Stimulated activated memory B cell treated with anti-CD40 and anti-IgM and Interleukin-4, amounts not matched to agents 10 μg/mL and 1 μg/mL and 100 μg/mL, for 72 hours (primary cell): ENCODE data around the gene GOLGA8B.
"Not testable (repeated sequence)": the region's sequence is repeated elsewhere in the genome, so short reads cannot be mapped to it uniquely, and the experiment has no call there.

Experiments used
- ATAC-seq: fragments of 150-1000 bp; cut with Tn5 transposase; 2 replicates; pipeline ENCODE4 v1.10.0; 2021
- H3K27ac Mint-ChIP-seq: one replicate; pipeline ENCODE4 v1.8.0; 2022; ENCODE audit warnings: mild to moderate bottlenecking, mixed read lengths
- H3K27me3 Mint-ChIP-seq: one replicate; pipeline ENCODE4 v1.8.0; 2022; ENCODE audit warnings: mixed read lengths
- H3K36me3 Mint-ChIP-seq: one replicate; pipeline ENCODE4 v1.8.0; 2022; ENCODE audit warnings: mixed read lengths
- H3K4me1 Mint-ChIP-seq: one replicate; pipeline ENCODE4 v1.8.0; 2022; ENCODE audit warnings: mixed read lengths
- H3K4me3 Mint-ChIP-seq: one replicate; pipeline ENCODE4 v1.8.0; 2022; ENCODE audit warnings: mild to moderate bottlenecking, moderate library complexity, mixed read lengths
- H3K9me3 Mint-ChIP-seq: one replicate; pipeline ENCODE4 v1.8.0; 2022; ENCODE audit warnings: mixed read lengths

Gene GOLGA8B

GRCh38 chr15:34581043-34581365, 2.4 kb downstream of the GOLGA8B start:
- Mint-ChIP-seq H3K36me3 (peaks cover 14% of the 10 kb centered on the region), H3K27me3 (no peaks in the 10 kb centered on the region), H3K9me3 (no peaks in the 10 kb centered on the region), H3K4me1 (peaks cover 59% of the 10 kb centered on the region), H3K27ac (no peak overlapping the region), H3K4me3 (no peak overlapping the region)
- ATAC-seq, result no peak

GRCh38 chr15:34580251-34581042, 3.0 kb downstream of the GOLGA8B start:
- not testable (repeated sequence) for H3K27me3 Mint-ChIP-seq, H3K9me3 Mint-ChIP-seq, H3K4me3 Mint-ChIP-seq, ATAC-seq
- Mint-ChIP-seq H3K27ac (peak overlapping the region; percentile 21), H3K4me1 (peaks cover 59% of the 10 kb centered on the region), H3K36me3 (peaks cover 14% of the 10 kb centered on the region)

GRCh38 chr15:34578283-34578674, 5.2 kb downstream of the GOLGA8B start:
- peaks cover 14% of the 10 kb centered on the region for H3K36me3 Mint-ChIP-seq
- H3K9me3 Mint-ChIP-seq, result no peaks in the 10 kb centered on the region
- H3K27ac Mint-ChIP-seq, result peak overlapping the region; percentile 31
- H3K4me1 Mint-ChIP-seq, result peaks cover 63% of the 10 kb centered on the region
- H3K27me3 Mint-ChIP-seq, result no peaks in the 10 kb centered on the region
- no peak for ATAC-seq
- no peak overlapping the region for H3K4me3 Mint-ChIP-seq

- H3K27me3 Mint-ChIP-seq, H3K4me3 Mint-ChIP-seq, H3K9me3 Mint-ChIP-seq: not testable (repeated sequence)
- Mint-ChIP-seq H3K4me1 (peaks cover 61% of the 10 kb centered on the region), H3K36me3 (peaks cover 14% of the 10 kb centered on the region), H3K27ac (peak overlapping the region; percentile 31)
- peak; percentile 62 for ATAC-seq
These were observed 5.7 kb downstream of the GOLGA8B start for GRCh38 chr15:34577658-34578282.

GRCh38 chr15:34575035-34575434, 8.4 kb downstream of the GOLGA8B start:
- Mint-ChIP-seq H3K36me3 (peaks cover 14% of the 10 kb centered on the region), H3K4me1 (peaks cover 41% of the 10 kb centered on the region)
- not testable (repeated sequence) for H3K27ac Mint-ChIP-seq, H3K27me3 Mint-ChIP-seq, ATAC-seq, H3K4me3 Mint-ChIP-seq, H3K9me3 Mint-ChIP-seq

- not testable (repeated sequence) for H3K27ac Mint-ChIP-seq, H3K9me3 Mint-ChIP-seq
These were observed 10.5 kb downstream of the GOLGA8B start for GRCh38 chr15:34572921-34573320.

GRCh38 chr15:34572019-34572641, 11.3 kb downstream of the GOLGA8B start:
- not testable (repeated sequence) for ATAC-seq, H3K27ac Mint-ChIP-seq
- peaks cover 12% of the 10 kb centered on the region for H3K4me1 Mint-ChIP-seq

More at GRCh38 chr15:34572921-34573320, 10.5 kb downstream of the GOLGA8B start:
- H3K36me3 Mint-ChIP-seq, H3K27me3 Mint-ChIP-seq, ATAC-seq, H3K4me3 Mint-ChIP-seq: not testable (repeated sequence)
- peaks cover 19% of the 10 kb centered on the region for H3K4me1 Mint-ChIP-seq

GRCh38 chr15:34569670-34570396, 13.6 kb downstream of the GOLGA8B start:
- not testable (repeated sequence) for H3K36me3 Mint-ChIP-seq, H3K27ac Mint-ChIP-seq, ATAC-seq, H3K9me3 Mint-ChIP-seq, H3K4me3 Mint-ChIP-seq, H3K27me3 Mint-ChIP-seq
- H3K4me1 Mint-ChIP-seq, result peaks cover 11% of the 10 kb centered on the region

More at GRCh38 chr15:34572019-34572641, 11.3 kb downstream of the GOLGA8B start:
- H3K36me3 Mint-ChIP-seq, H3K9me3 Mint-ChIP-seq, H3K4me3 Mint-ChIP-seq, H3K27me3 Mint-ChIP-seq: not testable (repeated sequence)

- H3K36me3 Mint-ChIP-seq, H3K9me3 Mint-ChIP-seq, H3K27ac Mint-ChIP-seq, H3K27me3 Mint-ChIP-seq, H3K4me3 Mint-ChIP-seq, ATAC-seq, H3K4me1 Mint-ChIP-seq: not testable (repeated sequence)
These were observed 16.3 kb downstream of the GOLGA8B start for GRCh38 chr15:34567174-34567573.

- H3K27me3 Mint-ChIP-seq, H3K36me3 Mint-ChIP-seq, H3K4me3 Mint-ChIP-seq, H3K27ac Mint-ChIP-seq, ATAC-seq, H3K4me1 Mint-ChIP-seq, H3K9me3 Mint-ChIP-seq: not testable (repeated sequence)
These were observed 18.7 kb downstream of the GOLGA8B start for GRCh38 chr15:34564711-34565110.

- not testable (repeated sequence) for ATAC-seq
These were observed 22.6 kb downstream of the GOLGA8B start for GRCh38 chr15:34560814-34561213.

GRCh38 chr15:34559764-34560163, 23.7 kb downstream of the GOLGA8B start:
- H3K27ac Mint-ChIP-seq, H3K9me3 Mint-ChIP-seq, H3K4me1 Mint-ChIP-seq, H3K36me3 Mint-ChIP-seq, H3K4me3 Mint-ChIP-seq, ATAC-seq, H3K27me3 Mint-ChIP-seq: not testable (repeated sequence)

More at GRCh38 chr15:34560814-34561213, 22.6 kb downstream of the GOLGA8B start:
- not testable (repeated sequence) for H3K27me3 Mint-ChIP-seq, H3K36me3 Mint-ChIP-seq, H3K4me3 Mint-ChIP-seq, H3K27ac Mint-ChIP-seq, H3K9me3 Mint-ChIP-seq, H3K4me1 Mint-ChIP-seq

- not testable (repeated sequence) for H3K27me3 Mint-ChIP-seq, ATAC-seq, H3K4me1 Mint-ChIP-seq, H3K9me3 Mint-ChIP-seq, H3K27ac Mint-ChIP-seq, H3K36me3 Mint-ChIP-seq, H3K4me3 Mint-ChIP-seq
These were observed 28.3 kb downstream of the GOLGA8B start for GRCh38 chr15:34555162-34555561.

- H3K9me3 Mint-ChIP-seq, H3K4me1 Mint-ChIP-seq, H3K27me3 Mint-ChIP-seq, H3K27ac Mint-ChIP-seq, H3K36me3 Mint-ChIP-seq, H3K4me3 Mint-ChIP-seq, ATAC-seq: not testable (repeated sequence)
These were observed 28.7 kb downstream of the GOLGA8B start for GRCh38 chr15:34554716-34555115.

GRCh38 chr15:34554126-34554525, 29.3 kb downstream of the GOLGA8B start:
- not testable (repeated sequence) for H3K27me3 Mint-ChIP-seq, H3K27ac Mint-ChIP-seq, H3K4me3 Mint-ChIP-seq, H3K4me1 Mint-ChIP-seq, H3K36me3 Mint-ChIP-seq, H3K9me3 Mint-ChIP-seq
- peak; percentile 12 for ATAC-seq
